DMS153 treated with DMSO at 0.1 percent for 48 hours (cell line): ENCODE data around the gene IFITM2.
A peak's percentile ranks its signal among the peaks of the same experiment; 100 is the strongest.
"Not testable (repeated sequence)": the region's sequence is repeated elsewhere in the genome, so short reads cannot be mapped to it uniquely, and the experiment has no call there.

Source experiments
- DNase-seq: peaks from one replicate; lab custom pipeline; 2025; ENCODE audit not compliant: unreplicated experiment; lab: John Stamatoyannopoulos, UW

The IFITM2 gene

GRCh38 chr11:339963-340362 lies 32.3 kb downstream of the IFITM2 start:
- DNase-seq = no peak

GRCh38 chr11:340539-341512 lies 33.2 kb downstream of the IFITM2 start:
- DNase-seq = no peak

- DNase-seq = no peak
Observed at GRCh38 chr11:342328-342727, 34.7 kb downstream of the IFITM2 start.

DNA sequence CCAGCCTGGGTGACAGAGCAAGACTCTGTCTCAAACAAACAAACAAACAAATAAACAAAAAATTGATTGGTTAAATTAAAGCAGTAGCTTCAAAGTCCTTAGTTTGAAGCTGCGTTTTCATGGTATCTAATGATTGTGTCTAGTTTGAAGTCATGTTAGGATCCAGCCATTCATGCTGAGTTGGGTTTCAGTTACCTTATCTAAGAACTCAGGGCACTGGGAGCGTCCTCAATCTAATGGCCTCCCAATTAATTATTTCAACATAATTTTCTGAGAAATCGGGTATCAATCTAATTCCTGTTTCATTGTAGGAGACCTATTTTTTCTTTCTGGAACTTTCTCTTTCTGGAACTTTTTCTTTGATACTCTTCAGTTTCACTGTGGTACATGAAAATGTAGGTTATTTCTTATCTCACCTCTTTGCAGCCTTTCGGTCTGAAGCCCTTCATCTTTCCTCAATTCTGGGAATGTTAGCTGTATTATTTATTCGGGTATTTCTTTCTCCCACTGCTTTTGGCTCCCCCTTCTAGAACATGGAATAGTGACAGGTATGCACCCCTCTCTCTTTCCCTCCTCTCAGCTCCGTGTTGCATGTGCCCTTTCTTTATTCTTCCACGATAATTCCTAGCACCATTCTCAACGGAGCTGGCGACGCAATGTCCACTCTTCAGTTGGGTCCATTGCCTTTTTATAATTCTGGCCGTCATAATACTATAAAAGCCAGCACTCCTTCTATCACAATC lies 37.4 kb downstream of the IFITM2 start:
- no peak for DNase-seq

DNA sequence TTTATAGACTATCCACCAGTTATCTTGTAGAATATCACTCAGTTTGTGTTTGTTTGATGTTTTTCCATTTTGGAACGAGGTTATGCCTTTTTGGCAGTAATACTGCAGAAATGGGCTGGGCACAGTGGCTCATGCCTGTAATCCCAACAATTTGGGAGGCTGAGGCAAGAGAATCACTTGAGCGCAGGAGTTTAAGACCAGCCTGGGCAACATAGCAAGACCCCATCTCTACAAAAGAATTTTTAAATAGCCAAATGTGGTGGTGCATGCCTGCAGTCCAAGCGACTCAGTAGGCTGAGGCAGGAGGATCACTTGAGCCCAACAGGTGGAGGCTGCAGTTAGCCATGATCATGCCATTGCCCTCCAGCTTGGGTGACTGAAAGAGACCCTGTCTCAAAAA lies 38.9 kb downstream of the IFITM2 start:
- DNase-seq = no peak

DNA sequence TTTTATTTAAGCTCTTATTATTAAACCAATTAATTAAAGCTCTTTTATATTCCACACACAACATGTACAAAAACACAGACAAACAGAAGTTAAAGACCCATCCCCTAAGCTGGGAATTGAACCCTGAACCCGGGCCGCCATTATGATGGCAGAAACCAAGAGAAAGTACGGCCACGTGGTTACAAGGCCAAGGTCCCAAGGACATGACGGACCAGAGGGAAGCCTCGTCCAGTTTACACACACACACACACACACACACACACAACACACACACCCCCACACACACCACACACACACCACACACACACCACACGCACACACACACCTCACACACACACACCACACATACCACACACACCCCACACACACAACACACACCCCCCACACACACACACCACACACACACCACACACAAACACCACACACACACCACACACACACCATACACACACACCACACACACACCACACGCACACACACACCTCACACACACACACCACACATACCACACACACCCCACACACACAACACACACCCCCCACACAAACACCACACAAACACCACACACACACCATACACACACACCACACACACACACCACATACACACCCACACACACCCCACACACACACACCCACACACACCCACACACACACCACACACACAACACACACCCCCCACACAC lies 41.8 kb downstream of the IFITM2 start:
- DNase-seq = not testable (repeated sequence)

DNA sequence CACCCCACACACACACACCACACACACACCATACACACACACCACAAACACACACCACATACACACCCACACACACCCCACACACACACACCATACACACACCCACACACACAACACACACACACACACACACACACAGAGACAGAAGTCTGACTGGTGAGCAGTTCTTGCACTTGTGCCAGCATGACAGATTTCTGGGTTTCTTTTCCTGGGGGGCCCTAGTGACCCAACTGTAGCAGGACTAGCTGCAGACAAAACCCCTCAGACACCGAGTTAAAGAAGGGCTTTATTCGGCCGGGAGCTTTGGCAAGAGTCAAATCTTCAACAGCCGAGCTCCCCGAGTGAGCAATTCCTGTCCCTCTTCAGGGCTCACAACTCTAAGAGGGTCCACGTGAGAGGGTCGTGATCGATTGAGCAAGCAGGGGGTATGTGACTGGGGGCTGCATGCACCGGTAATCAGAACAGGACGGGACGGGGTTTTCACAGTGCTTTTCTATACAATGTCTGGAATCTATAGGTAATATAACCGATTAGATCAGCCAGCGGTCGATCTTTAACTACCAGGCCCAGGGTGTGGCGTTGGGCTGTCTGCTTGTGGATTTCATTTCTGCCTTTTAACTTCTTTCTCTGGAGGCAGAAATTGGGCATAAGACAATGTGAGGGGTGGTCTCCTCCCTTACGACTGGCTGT lies 42.6 kb downstream of the IFITM2 start:
- not testable (repeated sequence) for DNase-seq

DNA sequence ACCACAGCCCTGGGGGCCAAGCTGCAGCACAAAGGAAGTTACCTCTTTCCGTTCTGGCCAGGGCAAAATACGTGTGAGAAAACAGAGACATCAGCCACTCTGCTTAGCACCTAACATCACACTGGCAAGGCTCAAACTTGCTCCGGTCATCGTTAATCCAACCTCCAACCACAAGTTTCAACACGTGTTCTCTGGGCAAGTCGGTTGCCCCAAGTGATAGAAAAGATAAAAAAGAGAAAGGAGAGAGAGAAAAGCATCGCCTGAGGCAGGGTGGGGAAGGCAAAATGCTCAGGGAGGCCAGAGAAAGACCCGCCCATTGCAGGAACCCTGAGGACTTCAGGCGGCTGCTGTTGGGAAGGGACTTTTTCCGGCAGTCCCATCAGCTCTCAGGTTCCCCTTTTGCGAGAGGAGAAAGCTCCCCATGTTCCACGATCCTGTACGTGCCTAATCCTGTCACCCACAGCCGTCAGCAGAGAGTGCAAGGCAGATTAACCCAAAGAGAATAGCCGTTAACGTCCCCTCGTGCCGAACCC lies 43.2 kb downstream of the IFITM2 start:
- no peak for DNase-seq

DNA sequence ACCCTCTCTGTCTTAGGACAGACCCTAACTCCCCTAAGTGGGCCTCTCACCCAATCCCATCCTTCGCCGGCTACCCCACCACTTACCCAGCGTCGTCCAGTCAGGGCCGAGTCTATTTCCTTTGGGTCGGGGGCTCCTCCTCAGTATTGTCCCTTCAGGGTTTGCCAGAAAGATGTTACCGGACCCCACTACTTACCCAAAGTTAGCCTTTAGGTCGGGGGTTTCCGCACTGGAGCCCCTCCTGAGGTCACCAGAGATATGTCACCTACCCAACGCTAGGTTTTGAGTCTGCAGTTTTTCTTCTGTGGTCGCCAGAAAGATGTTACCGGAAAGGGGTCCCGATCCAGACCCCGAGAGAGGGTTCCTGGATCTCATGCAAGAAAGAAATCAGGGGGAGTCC lies 43.8 kb downstream of the IFITM2 start:
- DNase-seq = no peak

DNA sequence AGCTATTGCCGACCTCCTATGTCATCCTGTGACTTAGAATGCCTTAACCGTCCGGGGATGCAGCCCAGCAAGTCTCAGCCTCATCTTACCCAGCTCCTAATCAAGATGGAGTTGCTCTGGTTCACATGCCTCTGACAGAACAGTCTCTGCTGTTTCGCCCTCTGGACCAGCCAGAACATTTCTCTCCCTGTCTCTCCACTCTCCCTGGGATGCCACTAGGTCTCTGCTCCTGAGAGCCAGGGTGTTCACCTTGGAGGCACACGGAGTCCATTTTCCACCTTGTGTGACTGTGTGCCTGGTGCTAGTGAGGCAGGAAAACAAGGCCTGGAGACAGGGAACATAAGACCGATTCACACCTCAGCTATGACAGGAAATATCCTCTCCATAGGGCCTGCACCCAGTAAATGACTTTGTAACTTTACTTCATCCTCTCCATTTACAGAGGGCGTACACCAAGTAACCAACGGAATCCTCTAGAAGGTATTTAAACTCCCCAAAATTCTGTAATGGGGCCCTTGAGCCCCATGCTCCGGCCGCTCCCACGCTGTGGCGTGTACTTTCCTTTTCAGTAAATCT lies 44.9 kb downstream of the IFITM2 start:
- DNase-seq = no peak

GRCh38 chr11:353179-353873 lies 45.7 kb downstream of the IFITM2 start:
- DNase-seq = no peak

DNA sequence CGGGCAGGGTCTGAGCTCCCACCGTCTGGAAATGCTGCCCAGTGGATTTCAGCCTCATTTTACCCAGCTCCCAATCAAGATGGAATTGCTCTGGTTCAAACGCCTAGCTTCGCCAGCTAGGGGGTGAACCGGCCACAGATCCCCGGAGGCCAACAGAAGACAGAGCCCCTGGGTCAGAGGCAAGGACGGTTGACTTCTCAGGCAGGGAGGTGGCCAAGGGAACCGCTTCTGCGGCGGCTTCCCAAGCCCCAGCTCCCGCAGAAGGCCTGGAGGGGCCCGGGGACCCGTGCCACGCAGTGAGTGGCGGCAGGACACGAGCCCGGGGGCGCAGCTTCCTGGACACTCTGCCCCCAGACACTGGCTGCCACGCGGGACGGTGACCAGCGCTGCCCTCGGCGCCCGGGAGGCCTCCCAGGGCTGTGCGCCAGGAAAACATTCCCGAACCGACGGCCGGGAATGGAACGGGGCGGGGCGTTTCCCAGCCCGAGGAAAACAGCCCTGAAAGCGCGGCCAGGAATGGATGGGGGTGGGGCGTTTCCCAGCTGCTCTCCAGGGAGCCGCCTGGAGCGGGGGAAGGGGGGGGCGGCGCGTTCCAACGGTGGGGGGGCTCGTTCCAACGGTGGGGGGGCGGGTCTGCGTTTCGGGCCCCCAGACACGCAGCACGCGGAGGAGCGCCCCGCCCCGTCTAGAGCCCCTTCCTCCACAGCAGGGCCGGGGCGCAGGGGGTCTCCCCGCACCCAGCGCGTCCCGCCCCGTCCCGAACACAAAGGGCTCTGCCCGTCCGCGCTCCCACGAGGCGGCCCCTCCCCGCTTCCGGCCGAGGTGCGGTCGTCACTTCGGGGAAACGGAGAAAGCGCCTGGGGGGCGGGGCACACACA lies 48.2 kb downstream of the IFITM2 start:
- peak; percentile 11 for DNase-seq

DNA sequence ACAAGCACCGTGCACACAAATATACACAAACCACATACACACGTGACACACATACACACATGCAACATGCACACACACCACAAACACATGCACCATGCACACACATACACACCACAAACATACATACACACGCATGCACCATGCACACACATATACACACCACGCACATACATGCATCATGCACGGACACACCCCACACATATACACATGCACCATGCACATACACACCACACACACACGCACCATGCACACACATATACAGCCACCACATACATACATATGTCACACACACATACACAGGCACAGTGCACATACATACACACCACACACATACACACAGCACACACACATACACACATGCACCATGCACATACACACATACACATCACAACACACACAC lies 49.0 kb downstream of the IFITM2 start:
- DNase-seq = no peak

DNA sequence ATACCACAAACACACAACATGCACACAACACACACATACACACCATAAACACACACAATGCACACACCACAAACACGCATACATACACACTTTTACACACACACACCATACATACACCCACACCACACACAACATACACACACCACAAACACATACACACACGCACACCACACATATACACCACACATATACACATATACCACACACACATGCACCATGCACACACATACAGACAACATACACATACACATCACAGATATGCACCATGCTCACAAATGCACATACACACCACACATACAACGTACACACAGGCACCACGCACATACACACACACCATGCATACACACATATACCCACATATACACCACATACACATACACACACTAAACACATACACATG lies 50.0 kb downstream of the IFITM2 start:
- no peak for DNase-seq

DNA sequence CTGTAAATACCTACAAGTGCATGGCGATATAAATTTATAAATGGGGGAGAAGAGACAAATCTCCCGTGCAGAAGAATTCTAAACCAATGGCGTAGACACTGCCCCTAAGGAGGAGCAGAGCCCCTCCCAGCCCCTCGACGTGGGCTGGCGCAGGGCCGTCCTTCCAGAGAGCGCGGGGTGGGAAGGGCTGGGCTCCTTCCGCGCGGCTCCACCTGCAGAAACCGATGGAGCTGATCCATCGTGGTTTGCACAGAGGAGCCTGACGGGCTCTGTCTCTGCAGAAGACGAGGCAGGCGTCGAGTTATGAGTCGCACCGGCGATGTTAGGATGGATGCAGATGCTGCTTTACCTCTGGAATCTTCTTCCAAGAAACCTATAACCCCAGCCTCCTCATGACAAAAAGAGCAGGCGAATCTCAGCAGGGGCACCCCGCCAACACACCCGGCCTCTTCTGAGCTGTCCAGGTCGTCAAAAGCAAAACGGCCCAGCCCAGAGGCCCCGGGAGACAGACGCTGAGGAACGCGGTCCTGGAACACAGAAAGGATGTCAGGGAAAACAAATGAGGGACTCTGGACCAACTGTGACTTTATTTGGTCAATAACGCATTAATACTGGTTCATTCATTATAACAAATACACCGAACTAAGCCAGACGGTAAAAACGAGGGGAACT lies 50.6 kb downstream of the IFITM2 start:
- no peak for DNase-seq
